Dermis microvascular lymphatic vessel endothelial cell (primary cell): ENCODE data around the gene CRYGD. TPM values are rescaled to one million over a fixed set of nuclear protein-coding genes. Genes with fewer than 3 reads are reported as not detected.
A peak's percentile ranks its signal among the peaks of the same experiment; 100 is the strongest.

Experiments used
- DNase-seq, 2 donors: peaks; one replicate each; pipeline versions ENCODE4 v3.0.0 to v3.0.0-alpha.2; 2010; ENCODE audit warnings: low read depth in 2 of 2
- total RNA-seq: library from RNA; depleted of rRNA; stranded (reverse); fragments of >200 nt; gene quantifications from 2 replicates; pipeline ENCODE4 v1.2.1, GENCODE V29; 2014

Gene CRYGD
- total RNA-seq, 1 donor from 2014 or later = not detected

DNA sequence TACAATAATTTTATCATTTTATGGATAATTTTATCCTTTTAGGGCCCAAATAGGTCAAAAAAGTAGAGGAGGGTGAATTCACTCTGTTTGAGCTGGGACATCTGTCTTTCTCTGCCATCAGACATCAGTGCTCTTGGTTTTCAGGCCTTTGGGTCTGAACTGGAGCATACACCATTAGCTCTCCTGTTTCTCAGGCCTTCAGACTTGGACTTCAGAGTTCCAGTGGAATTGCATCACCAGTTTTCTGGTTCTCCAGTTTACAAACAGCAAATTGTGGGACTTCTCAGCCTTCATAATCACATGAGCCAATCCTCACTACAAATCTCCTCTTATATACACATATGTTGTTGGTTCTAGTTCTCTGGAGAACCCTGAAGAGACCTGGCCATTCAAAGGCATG, 33.9 kb downstream of the CRYGD start:
- no peak for DNase-seq

DNA sequence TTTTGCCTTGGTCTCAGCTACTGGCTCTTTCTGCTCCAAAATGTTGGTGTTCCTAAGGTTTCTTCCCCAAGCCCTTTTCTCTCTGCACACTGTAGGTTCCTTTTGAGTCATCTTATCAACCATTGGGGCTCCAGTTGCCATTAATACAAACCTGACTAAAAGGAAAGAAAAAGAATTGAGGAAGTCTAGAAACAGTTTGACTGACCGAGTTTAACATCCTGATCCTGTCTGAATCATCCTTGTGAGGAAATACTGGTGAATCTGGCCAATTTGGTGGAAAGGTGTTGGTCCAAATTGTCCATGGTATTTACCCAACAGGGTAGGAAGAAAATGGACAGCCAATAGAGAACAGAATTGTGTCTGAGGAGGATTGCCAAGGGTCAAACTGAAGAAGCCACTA, 38.3 kb downstream of the CRYGD start:
- no peak for DNase-seq

- DNase-seq = no peak
These were observed 40.5 kb downstream of the CRYGD start for GRCh38 chr2:208083807-208084206.

- no peak for DNase-seq
These were observed 47.0 kb downstream of the CRYGD start for GRCh38 chr2:208077276-208077675.

DNA sequence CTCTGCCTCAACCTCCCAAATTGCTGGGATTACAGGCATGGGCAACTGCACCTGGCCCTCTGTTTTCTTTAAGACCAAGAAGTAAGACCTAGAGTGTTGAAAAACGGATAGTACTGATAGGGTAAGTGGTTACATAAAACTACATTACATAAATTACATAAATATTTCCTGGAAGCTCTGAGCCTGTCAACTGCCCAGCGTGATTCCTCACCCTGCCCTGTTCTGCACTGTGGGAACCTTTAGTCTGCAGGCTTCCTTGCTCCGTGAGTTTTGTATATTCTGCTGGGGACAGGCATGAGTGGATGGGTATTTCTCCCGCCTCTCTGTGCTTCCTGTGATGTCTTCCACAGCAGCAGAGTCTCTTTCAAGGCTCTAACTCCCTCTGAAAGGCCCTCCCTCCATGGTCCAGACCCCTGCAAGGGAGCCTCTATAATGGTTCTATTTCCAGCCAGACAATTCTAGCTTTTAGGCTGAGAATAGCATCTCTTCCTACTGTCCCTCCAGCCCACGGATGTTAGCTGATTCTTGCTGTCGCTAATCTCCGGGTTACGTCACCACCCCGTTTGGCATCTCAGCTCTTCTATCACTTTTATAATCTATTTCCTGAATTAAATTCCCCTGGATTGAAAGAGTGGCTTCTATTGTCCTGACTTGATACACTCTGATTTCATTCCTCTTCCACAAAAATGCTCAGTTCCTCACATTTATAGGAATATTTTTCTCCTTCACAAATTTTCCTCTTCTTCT, 49.5 kb downstream of the CRYGD start:
- DNase-seq = no peak

DNA sequence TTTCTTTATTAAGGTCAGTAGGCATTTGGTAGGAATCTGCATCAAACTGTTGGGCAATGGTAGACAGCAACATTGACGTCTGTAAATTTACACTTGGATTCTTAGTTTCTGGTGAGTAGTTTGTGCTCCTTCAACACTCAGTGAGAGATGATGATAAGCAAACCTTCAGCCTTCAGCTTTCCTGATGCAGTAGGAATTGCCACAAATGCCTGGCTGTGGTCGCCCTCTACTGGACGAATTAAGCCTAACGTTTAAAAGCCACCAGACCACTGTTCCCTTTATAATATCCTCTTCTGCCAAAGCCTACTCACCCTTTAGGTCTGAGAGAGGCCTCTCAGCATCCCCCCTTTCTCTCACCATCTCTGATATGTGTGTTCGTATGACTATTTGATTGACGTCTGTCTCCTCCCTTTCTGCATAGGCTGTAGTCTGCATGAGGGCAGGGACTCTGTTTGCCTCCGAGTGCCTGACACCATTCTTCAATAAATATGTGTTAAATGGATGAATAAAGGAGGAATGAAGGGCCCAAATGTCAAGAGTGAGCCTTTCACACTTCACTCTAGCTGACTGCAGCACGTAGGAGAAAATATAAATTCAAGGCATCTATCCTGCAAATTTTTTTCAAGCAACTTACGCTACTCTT, 52.0 kb downstream of the CRYGD start:
- peak; percentile 47 to 72 for DNase-seq

Other genes with a start within 250 kb of the CRYGD start
- 7.2 and 11.1 TPM in 2 replicates for gene PLEKHM3, start 99.0 kb downstream of the CRYGD start, total RNA-seq
- gene CRYGC, start 5.3 kb upstream of the CRYGD start, total RNA-seq = not detected in 2 replicates
- gene CRYGB, start 21.6 kb upstream of the CRYGD start, total RNA-seq = not detected in 2 replicates
- gene CRYGA, start 39.1 kb upstream of the CRYGD start, total RNA-seq = not detected in 2 replicates
- not detected in 2 replicates for gene C2orf80, start 65.5 kb upstream of the CRYGD start, total RNA-seq
- gene IDH1, start 130.5 kb upstream of the CRYGD start, total RNA-seq = 65.1 and 118 TPM in 2 replicates
- 19.3 and 24.5 TPM in 2 replicates for gene PIKFYVE, start 141.7 kb upstream of the CRYGD start, total RNA-seq